Head of caudate nucleus (tissue), 42 donors: Measurements from ENCODE around the gene IL18RAP.

Experiments
- DNase-seq, 42 donors: peaks; one replicate each; pipeline versions ENCODE4 v3.0.0 to v3.0.0-alpha.2; 2020 to 2021; ENCODE audit warnings: mixed read lengths in 7 of 42
- intact Hi-C: fragments of 100-400 bp; cut with DNase I; formaldehyde crosslinking; loops from one replicate; pipeline ENCODE4 v1.15.0; 2022

Gene IL18RAP

DNA sequence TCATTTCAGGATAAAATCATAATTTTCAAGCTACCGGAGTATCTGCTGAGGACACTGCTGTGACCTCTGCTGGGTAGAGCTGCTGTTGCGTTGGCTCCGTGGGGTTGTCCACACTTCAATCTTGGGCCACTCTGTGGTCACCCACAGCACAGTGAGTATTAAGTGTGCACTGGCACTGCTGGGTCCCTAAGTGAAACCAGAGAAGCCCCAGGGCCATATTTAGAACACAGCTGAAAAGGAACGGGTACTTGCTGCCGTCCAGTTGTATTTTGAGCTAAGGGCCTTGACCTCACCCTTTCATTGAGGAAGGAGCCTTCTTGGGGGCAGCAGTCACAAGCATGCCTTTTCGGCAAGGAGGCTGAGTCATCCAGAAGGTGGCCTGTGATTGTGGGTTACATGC lies 60.1 kb downstream of the IL18RAP start:
- intact Hi-C loops = no loop called here
- DNase-seq = no peak

DNA sequence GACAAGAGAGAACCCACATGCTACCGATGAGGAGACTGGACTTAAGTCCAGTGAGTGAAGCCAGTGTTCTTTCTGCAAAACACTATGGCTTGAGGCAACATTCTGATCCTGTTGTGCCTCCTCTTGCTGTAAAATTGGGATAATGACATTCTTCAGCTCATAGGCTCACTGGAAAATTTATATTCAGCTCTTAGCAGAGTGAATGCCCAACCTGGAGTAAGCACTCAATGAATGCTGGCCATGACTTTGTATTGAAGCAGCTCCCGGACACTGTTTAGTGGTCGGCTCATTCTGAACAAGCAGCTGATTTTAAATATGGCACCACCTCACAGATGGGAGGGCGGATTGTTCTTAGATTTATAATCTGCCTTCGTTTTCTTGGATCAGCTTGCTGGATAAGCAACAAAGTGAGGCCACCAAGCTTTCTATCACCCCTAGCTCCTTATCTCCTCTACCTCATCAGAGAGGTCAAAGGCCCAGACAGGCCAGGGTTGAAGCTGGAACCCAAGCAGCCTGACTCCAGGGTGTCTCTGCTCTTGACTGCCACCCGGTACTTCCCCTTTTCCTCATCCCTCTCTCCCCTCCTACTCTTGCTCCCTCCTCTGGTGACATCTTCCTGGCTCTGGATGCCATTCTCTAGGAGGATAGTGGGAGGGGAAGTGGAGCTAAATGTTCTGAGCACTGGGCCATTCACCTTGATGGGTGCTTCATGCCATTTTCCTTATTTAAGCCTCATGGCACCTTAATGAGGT lies 61.5 kb downstream of the IL18RAP start:
- no peak for DNase-seq
- intact Hi-C loops = no loop called here

DNA sequence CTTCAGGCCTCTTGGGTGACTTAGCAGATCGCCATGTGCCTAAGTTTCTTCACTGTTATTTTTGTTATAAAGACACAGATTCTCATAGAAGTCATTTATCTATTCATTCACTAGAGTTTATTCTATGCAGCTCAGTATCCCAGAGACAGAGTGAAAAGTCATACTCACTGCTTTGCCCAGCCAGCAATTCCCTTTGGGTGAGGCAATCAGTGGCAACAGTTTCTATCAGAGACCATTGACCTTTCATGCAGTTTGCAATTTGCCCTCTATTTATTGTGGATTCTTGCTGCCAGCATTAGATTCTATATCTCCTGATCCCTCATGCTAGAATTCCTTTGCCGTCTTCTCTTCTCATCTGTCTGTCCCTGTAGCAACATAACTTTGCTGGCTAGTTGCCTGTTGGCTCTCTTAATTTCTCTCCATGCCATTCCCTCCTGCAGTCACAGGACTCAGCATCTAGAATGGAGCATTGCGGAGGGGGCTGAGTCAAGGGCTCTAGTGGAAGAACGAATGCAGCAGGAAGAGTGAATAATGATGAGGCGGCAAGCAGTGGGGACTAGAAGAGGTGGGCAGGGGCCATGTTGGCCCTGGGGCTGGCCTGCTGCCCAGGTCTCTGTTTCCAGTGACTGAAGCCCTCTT lies 62.3 kb downstream of the IL18RAP start:
- no peak for DNase-seq
- intact Hi-C loops = no loop called here

DNA sequence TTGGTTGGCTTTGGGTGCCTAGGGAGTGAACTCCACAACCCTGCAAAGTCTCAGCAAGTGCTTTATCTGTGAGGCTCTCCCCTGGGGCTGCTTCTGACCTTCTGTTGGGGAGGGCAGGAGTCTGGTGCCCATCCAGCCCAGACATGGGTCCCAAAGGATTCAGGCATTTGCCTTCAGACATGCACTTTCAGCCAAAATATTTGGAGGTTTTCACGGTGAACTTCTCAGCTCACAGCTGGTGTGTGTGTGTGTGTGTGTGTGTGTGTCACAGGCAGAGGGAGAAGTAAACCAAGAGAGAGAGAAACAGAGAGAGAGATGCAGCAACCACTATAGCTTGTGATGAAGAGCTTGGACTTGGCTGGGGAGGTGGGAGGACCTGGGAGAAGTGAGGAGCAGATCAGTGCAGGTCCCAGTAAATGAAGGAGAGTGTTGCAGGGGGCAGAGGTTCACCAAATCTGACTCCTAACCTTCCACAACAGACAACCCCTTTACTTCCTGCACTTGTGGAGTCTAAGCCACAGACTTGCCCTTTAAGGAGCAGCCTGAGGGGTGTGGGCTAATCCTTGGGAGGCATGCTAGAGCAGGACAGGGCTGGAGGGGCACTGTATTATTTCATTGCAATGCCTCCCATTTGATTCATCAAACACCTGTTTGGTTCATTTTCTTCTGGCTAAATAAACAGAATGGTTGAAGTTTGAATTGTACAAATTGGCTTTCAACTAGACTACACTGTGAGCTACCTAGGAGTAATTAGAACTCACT lies 64.2 kb downstream of the IL18RAP start:
- intact Hi-C loops = no loop called here
- DNase-seq = no peak

DNA sequence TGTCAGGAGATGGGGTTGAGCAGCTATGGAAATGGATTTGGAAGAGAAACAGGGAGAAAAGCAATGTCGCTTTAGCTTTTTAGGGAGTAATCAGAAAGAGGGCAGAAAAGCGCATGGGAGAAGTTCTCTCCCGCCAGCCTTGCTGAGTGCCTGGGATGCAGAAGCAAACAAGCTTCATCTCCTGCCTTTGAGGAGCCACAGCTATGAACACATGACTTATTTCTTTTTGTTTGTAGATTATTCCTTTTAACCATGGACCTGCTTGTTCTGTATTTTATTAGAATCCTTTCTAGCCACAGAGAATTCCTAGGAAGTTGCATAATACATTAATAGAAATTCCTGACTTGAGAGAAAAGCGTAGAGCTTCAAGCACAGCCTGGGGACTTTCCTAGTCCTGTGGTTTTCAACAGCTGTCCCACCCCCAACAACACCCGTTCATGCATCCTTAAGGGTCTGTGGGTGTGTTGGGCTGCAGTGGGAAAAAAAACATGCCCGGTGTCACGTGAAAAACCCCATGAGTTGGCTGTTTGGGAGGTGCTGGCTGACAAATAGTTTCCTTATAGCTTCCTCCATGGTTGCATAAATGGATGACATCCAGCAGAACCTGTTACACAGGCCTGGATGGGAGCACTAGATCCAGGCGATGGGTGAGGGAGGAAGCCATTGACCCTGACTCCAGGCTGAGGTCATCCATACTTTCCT lies 65.0 kb downstream of the IL18RAP start:
- no peak for DNase-seq
- intact Hi-C loops = no loop called here

DNA sequence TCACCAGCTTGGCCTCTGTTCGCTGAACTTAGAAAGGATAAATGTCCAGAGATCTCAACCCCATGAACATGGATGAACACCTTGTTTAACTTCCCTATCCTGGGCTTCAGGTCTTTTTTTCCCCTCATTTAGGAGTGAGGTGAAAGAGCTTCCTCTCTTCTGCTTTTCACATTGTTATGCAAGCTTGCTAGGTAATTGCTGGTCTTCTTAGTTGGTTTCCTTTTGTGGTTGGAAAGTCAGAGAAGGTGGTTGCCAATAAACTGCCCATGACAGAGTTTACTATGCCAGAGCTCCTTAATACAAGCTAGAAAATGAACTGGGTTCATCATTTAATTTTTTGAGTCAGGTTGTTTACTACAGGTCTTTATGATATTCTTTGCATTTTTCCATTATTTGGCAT lies 66.7 kb downstream of the IL18RAP start:
- DNase-seq = no peak
- intact Hi-C loops = no loop called here

DNA sequence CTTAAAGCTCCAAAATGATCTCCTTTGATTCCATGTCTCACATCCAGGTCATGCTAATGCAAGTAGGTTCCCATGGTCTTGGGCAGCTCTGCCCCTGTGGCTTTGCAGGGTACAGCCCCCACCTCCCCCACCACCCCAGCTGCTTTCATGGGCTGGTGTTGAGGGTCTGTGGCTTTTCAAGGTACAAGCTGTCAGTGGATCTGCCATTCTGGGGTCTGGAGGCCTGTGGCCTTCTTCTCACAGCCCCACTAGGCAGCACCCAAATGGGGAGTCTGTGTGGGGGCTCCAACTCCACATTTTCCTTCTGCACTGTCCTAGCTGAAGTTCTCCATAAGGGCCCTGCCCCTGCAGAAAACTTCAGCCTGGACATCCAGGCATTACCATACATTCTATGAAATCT lies 69.0 kb downstream of the IL18RAP start:
- intact Hi-C loops = no loop called here
- no peak for DNase-seq

DNA sequence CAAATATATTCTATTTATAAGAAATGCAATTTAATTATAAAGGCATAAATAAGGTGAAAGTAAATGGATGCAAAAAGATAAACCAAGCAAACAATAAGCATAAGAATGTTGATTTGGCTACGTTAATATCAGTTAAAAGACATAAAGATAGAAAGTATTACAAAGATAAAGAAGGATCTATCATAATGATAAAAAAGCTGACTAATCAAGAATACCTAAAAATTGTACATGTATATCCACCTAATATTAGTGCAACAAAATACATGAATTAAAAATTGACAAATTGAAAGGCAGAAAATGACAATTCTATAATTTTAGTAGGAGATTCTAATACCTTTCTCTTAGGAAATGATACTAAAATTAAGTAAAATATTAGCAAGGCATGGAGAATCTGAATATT lies 71.6 kb downstream of the IL18RAP start:
- intact Hi-C loops = no loop called here
- no peak for DNase-seq

DNA sequence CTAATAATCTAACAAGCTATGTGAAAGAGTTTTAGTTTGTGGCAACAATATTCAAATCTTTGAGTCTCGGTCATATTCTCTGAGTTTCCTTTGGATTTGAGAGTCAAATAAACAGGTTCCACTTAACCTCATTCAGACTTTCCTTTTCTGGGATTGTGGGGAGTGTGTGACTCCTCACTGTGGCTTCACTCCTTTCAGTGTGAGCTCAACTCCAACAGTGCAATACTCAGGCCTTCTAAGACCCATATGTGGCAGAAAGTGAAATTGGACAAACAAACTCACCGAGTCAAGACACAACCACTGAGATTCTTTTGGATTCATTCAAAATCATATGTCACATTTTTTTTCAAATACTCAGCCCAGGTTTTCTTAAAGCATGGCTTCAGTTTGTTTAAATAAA lies 75.5 kb downstream of the IL18RAP start:
- no peak for DNase-seq
- intact Hi-C loops = no loop called here

DNA sequence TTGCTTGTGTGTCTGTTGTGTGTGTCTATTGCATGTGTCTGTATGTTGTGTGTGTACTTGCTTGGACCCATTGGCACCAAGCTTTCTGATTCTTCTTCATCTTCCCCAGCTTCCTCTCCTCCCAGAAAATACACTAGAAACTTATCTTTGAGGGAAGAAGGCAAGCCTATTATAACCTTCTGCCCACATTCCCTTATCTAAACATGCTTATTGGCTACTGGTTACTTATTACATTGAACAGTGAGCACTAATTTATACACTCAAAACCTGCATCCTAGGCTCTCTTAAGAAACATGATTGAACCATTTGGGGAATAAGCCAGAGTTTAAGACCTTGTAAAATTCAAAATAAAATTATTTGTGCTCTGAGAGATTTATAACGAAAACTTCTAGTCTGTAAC lies 76.6 kb downstream of the IL18RAP start:
- intact Hi-C loops = no loop called here
- no peak for DNase-seq
